ENCODE data around the gene KLHL26.

The KLHL26 gene

GRCh38 chr19:18650021-18650390 is 13.2 kb downstream of the KLHL26 start:
- no peak for DNase-seq

DNA sequence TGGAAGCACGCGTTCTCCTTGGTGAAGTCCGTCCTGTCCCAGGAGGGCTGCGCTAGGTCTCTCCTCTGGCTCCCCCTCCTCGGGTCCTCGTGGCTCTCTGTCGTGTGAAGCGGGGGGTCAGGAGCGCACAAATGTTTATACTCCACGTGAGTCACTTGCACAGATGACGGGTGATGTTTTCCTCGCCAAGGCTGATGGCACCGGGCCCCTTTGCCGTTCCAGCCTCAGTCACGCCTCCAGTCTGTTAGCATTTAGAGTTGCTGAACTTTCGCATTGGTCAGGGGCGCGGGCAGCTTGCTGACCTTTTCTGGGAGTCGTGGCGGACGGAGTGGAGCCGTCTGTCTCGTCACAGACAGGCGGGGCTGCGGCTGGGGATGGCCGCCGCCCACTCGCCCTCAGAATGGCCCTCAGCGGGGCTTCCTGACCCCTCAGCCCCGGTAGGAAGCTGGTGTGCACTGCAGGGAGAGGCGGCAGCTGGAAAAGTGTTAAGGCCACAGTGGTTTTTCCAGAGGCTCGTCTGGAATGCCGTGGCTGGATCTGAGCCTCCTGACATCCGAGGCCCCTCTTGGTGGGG is 13.7 kb downstream of the KLHL26 start:
- no peak for DNase-seq

GRCh38 chr19:18651300-18651699 is 14.5 kb downstream of the KLHL26 start:
- DNase-seq, result no peak

DNA sequence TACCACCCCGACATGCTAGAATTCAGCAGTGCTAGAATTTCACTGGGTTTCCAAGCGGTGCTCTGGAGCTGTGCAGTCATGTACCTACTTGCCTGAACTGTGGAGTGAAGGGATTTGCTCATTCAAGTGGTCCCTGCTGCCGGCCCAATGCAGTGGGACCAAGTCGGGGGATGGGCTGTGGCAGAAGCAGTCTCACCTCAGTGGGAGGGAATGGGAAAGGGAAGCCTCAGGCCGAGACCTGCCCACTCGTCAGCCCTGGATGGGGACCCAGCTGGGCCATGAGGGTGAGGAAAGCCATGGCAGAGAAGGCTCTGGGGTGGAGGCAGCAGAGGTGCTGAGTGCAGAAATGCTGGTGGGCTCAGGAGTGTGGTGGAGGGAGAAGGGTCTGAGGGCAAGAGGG is 14.9 kb downstream of the KLHL26 start:
- DNase-seq, result no peak

DNA sequence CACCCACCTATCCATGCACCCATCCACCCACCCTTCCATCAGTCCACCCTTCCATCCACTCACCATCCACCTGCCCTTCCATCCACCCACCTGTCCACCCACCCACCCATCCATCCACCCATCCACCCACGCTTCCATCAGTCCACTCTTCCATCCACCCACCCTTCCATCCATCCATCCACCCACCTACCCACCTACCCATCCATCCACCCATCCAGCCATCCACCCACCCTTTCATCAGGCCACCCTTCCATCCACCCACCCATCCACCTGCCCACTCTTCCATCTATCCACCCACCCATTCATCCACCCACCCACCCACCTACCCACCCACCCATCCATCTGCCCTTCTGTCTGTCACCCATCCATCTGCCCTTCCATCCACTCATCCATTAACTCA is 17.0 kb downstream of the KLHL26 start:
- no peak for DNase-seq

DNA sequence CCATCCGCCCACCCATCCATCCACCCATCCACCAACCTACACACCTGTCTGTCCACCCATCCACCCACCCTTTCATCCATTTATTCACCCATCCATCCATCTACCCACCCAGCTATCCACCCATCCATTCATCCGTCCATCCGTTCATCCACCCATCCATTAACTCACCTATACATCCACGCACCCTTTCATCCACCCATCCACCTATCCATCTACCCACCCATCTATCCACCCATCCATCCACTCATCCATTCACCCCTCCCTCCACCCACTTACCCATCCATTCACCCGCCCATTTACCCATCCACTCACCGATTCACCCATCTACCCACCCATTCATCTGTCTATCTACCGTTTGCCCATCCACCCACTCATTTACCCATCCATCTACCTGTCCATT is 17.6 kb downstream of the KLHL26 start:
- no peak for DNase-seq

DNA sequence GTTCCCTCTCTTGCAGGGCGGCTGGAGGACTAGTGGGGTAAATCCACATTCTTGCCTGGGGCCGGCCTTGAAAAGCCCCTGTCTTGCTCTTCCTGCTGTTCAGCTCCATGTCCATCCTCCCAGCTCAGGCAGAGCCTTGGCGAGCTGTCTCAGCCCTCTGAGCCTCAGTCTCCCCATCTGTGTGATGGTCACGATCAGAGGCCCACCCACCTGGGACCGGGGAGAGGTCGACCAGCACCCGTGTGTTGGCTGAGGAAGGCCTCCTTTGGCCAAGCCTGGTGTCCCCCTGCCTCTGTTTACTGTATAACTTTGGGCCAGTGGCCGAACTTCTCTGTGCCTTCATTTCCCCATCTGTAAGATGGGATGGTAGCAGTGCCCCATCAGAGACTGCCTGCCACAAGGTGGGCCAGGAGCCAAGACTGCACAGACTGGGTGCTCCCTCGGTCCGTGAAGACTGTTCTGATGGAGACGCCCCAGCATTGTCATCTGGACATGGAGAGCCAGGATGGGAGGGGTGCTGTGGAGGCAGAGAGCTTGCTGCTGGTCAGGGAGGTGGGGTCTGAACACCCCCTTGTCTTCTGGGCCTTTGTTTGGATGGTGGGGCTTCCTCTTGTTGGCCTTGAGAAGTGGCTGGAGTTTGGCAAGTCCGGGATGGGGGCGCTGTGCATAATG is 18.5 kb downstream of the KLHL26 start:
- no peak for DNase-seq

DNA sequence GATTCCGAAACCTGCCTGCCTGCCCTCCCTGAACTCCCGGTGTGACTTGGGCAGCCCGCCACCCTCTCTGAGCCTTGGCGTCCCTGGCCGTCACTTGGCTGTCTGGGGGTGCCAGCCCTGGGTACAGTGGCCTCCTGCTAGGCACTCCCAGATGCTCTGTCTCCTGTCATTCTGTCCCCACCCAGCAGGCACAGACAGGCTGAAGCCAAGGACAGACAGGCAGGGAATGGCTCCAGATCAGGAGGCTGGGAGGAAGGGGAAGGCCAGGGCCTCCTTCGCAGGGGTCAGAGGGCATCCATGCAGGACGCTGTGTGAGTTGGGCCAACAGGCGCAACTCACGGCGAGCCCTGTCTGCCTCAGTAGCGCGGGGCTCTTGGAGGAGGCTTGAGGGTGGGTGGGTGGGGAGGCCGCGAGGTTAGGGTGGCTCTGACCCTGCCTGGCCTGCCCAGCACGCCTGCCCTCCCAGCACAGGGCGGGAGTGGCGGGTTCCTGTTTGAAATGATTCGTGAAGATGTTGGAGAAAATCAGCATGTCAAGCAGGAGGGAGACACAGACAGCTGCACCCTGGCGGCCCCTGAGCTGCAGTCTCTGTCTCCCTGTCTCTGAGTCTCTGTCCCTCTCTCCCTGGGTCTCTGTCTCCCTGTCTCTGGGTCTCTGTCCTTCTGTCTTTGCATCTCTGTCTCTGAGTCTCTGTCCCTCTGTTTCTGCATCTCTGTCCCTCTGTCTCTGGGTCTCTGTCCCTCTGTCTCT is 19.7 kb downstream of the KLHL26 start:
- no peak for DNase-seq

- DNase-seq, result no peak
These were observed 20.9 kb downstream of the KLHL26 start for GRCh38 chr19:18657590-18658365.

- no peak for DNase-seq
These were observed 21.6 kb downstream of the KLHL26 start for GRCh38 chr19:18658366-18658855.

DNA sequence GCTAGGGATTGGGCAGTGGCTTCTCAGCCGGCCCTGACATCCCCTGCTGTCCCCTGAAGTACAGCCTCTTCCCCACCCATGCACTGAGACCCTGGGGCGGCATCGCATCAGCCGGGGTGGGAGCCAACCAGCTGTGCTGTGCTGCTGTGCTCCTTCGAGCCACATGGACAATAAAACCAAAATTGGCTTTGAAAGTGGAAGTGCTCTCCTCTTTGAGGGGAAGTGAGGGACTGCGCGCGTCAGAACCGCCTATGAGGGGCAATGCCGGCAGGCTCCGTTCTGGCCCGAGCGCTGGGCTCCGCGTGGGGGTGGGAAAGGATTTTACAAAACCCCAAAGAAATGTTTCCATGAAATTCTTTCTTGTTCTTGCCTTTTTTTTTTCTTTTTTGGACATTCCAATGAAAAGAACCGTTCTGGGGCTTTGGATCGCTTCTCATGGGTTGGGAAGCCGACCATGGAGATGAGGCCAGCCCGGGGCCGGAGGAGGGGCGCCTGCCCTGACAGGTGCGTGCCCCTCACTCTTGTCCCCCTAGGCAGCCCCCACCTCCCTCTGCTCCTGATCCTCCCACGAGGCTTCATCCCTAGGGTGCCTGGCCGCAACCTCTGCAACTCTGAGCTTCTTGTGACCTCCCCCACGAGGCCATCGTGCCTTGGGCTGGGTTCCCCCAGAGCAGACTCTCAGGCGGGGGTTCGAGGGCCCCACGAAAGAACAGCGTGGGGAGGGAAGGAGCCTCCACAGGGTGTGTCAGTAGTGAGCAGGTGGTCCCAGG is 22.6 kb downstream of the KLHL26 start:
- no peak for DNase-seq

DNA sequence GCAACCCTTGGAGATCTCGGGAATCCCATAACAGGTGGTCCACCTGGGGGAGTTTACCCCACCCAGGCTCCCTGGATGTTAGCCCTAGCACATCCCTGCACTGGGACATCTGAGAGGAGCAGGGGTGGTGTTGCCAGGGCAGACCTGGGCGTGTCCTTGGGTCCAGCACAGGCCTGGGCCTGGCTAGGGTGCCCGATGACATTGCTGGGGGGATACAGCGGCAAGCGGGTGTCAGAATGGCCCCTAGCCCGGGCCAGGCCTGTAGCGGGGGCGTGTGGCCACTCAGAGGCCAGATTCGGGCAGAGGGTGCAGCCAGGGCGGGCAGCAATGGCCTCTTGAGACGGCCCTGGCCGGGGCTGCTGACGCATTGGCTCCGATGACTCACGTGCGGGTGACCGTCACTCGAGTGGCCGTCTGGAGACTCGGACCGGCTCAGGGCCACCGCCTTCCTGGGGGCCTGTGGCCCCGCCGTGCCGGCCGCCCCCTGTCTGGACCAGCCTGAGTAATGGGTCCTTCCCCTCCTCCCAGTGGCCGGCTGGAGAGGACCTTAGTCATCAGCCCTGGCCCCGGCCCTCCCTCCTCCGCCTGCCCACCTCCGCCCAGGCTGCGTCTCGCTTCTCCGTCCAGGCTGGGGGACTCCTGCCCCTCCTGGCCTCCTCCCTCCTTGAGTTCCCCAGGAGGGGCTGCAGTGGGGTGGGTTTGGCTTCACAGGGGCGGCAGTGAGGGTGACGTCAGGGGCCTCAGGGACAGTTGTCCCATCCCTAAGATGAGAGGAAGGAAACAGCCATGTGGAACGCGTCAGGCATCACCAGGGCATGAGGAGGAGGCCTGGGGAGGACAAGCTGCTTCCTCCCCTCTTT is 23.5 kb downstream of the KLHL26 start:
- no peak for DNase-seq

DNA sequence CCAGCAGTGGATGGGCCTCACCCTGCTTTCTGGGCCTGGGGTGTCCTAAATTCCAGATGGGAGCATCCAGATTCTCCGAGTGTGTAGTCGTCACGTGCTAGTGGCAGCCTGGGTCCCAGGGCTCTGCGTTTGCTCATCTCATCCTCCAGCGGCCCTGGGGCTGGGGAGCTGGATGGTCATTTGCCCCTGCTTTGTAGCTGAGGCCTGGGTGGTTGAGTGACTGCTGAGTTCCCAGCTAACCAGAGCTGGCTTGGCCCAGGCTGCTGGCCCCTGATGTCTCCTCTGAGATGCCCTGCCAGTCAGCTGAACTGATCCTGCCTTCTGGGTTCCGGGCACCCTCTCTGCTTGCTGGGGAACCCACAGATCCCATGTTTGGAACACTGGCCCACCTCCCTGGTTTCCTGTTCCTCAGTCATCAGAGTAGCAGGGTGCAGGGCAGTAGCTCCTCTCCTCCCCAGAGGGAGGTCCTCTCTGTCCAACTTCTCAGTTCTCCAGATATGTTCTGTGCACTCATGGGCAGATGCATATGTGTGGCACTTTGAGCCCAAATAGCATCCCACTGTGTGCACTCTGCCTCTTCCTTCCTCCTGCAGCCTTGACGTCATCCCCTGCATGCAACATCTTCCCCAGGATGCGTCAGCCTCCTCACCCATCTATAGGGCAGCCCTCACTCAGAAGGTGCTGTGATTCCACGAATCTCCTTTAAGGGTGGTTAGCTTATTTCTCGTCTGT is 24.3 kb downstream of the KLHL26 start:
- DNase-seq, result no peak

DNA sequence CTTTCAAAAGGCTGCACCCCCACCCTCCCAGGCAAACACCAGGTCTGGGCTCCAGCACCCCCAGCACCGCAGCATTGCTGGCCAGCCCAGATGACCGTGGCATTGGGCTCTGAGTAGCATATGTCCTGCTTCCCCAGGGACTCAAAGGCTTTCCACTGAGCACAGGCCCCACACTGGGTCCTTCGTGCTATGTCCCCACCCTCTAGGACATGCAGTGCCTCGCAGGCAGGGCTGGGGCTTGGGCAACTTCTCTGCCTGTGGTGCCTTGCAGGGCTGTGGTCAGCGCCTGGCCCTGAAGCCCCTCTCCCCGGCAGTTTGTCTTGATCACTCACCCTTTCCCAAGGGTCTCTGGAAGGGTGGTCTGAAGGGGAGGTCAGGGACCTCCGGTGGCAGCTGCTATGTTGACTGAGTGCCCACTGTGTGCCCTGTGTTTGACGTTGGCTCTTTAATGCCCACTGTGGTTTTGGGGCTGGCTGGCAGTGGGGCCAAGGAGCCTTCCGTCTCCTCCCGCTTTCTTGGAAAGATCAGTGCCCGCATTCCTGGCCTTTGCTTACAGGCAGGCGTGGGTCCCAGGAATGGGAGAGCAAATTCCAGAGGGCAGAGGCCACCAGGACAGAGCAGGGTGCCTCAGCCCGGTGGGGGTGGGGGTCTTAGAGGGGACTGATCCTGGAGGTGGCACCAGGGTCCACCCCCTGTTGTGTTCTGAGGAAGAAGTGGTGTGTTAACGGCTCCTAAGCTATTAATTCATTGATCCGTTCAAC is 26.3 kb downstream of the KLHL26 start:
- DNase-seq, result no peak

GRCh38 chr19:18663940-18664530 is 27.2 kb downstream of the KLHL26 start:
- DNase-seq, result no peak

- DNase-seq, result no peak
These were observed 29.0 kb downstream of the KLHL26 start for GRCh38 chr19:18665771-18666202.

- DNase-seq, result no peak
These were observed 29.5 kb downstream of the KLHL26 start for GRCh38 chr19:18666317-18666716.

DNA sequence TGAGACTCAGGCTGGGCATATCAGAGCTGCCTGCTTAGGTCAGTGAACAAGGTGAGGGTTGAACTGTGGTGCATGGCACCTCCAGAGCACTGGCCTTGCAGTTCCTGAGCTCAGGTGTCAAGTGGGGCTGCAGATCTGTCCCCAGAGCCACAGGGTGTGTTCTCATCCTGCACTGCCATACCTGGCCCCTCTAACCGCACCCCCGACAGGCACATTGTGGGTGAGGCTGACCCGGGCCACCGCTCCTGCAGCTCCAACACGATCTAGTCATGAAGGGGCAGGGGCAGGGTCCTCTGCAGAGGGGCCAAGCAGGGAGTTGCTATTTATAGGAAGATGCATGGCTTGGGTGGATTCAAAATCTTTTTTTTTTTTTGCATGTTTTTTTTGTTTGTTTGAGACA is 30.0 kb downstream of the KLHL26 start:
- DNase-seq, result no peak

DNA sequence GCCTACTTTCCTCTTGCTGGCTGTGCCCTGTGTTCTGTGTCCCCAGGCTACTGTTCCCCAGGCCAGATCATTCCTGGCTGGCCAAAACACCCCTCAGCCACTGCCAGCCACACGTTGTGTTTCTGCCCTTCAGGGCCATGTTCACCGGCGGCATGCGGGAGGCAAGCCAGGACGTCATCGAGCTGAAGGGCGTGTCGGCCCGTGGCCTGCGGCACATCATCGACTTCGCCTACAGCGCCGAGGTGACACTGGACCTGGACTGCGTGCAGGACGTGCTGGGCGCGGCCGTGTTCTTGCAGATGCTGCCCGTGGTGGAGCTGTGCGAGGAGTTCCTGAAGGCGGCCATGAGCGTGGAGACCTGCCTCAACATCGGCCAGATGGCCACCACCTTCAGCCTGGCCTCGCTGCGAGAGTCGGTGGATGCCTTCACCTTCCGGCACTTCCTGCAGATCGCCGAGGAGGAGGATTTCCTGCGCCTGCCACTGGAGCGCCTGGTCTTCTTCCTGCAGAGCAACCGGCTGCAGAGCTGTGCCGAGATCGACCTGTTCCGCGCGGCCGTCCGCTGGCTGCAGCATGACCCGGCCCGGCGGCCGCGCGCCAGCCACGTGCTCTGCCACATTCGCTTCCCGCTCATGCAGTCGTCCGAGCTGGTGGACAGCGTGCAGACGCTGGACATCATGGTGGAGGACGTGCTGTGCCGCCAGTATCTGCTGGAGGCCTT is 30.9 kb downstream of the KLHL26 start:
- no peak for DNase-seq

All from amniotic stem cell (primary cell).